ENCODE data around the gene KATNB1.

DNA sequence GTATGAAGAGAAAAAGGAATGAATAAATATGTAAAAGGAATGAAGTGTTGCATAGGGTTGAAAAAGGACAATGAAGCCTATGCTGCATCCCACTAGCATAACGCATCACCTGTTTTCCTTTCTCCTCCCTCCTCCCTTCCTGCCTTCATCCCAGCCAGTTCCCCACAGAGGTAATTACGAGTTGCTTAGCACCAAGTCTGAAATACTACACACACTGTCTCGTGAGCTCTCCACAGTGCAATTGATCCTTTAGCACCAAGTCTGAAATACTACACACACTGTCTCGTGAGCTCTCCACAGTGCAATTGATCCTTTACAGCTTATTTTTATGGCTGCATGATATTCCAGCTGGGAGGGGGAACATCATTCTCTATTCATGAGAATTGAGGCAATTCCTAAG lies 42.0 kb upstream of the KATNB1 start:
- TF ChIP-seq CTCF (IDR thresholded peaks at IDR 0.05 in 8 of 11, conservative IDR thresholded peaks at IDR 0.05 in 3 of 11) (no peak), POLR2A (IDR thresholded peaks at IDR 0.05) (no peak), POLR2AphosphoS5 (IDR thresholded peaks at IDR 0.05) (no peak)

All from spleen (tissue), 7 donors.